ENCODE measurements around the gene OTC.

GRCh38 chrX:38356401-38356800, 4.0 kb downstream of the OTC start:
- no peak for TF ChIP-seq POLR2A (IDR thresholded peaks at IDR 0.05)
- no peak for TF ChIP-seq POLR2AphosphoS5 (IDR thresholded peaks at IDR 0.05; ENCODE audit: insufficient read depth in 1 of 2, low read depth in 1 of 2)
- TF ChIP-seq CTCF (IDR thresholded peaks at IDR 0.05), result no peak

Measured in vagina (tissue), 2 donors.